Hippocampal formation (tissue), 2 donors: Measurements from ENCODE around the gene HNF4A.

ENCODE experiments used
- DNase-seq, 2 donors: peaks; one replicate each; lab custom pipeline; 2025; lab: John Stamatoyannopoulos, UW

HNF4A gene

GRCh38 chr20:44445742-44446710, 90.5 kb downstream of the HNF4A start:
- DNase-seq = no peak

GRCh38 chr20:44447827-44448419, 92.4 kb downstream of the HNF4A start:
- DNase-seq = no peak

- no peak for DNase-seq
These were observed 93.5 kb downstream of the HNF4A start for GRCh38 chr20:44448753-44449546.

DNA sequence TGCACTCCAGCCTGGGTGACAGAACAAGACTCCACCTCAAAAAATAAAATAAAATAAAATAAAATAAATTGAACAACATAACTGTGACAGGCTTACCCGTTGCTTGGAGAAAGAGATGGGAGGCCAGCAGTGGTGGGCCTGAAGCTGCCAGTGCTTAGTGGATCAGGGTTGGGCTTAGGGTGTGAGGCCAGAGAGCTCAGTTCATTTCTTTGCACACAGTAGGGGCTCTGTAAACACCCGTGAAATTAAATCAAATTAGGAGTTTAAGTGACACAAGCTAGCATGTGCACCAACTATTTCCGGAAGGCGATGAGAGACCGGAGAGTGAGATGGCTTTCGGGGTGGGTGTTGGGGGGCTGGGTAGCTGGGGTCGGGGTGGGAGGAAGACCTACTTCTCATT, 94.4 kb downstream of the HNF4A start:
- no peak for DNase-seq

GRCh38 chr20:44450281-44450889, 94.9 kb downstream of the HNF4A start:
- DNase-seq = no peak

- DNase-seq = no peak
These were observed 95.5 kb downstream of the HNF4A start for GRCh38 chr20:44450903-44451450.

- no peak for DNase-seq
These were observed 98.9 kb downstream of the HNF4A start for GRCh38 chr20:44454306-44454963.

DNA sequence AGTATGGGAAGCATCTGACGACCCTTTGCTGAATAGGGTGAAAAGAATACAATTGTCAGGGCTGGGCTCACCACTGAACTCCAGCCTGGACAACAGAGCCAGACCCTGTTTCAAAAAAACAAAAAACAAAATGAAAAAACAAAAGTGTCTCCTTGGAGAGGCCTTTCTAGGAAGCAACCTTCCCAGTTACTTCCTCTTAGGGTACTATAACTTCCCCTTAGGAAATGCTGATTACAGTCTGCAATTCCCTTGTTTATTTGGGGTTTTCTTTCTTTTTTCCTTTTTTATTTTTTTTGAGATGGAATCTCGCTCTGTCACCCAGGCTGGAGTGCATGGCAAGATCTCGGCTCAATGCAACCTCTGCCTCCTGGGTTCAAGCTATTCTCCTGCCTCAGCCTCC, 99.6 kb downstream of the HNF4A start:
- DNase-seq = no peak

DNA sequence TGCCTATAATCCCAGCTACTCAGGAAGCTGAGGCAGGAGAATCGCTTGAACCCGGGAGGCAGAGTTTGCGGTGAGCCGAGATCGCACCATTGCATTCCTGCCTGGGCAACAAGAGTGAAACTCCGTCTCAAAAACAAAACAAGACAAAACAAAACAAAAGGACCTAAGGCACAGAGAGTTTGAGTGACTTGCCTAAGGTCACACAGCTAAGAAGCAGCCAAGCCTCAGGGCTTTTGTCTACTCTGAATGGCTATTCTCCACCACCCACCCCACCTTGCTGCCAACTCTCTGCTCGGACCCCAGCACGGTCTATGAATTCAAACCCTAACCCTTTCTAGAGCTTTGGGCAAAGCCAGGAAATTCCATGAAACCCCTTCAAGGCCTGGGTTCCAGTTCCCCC, 101.1 kb downstream of the HNF4A start:
- DNase-seq = no peak

DNA sequence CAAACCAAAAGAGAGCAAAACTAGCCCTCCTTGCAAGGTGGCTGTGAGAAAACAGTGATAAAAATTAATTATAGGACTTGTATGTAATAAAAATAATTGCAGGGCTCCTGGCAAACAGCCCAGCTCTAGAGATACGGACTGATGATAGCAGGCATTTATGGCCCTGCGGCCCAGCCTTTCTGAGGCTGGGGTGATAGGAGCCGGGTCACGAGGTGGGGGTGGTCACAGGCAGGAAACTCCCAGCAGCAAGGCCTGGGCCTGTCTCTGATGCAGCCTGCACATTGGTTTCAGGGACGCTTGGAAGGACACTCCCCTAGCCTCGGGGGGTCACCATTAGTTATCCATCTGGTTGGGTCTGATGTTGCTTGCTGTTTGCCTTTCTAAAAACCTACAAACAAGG, 101.5 kb downstream of the HNF4A start:
- no peak for DNase-seq

DNA sequence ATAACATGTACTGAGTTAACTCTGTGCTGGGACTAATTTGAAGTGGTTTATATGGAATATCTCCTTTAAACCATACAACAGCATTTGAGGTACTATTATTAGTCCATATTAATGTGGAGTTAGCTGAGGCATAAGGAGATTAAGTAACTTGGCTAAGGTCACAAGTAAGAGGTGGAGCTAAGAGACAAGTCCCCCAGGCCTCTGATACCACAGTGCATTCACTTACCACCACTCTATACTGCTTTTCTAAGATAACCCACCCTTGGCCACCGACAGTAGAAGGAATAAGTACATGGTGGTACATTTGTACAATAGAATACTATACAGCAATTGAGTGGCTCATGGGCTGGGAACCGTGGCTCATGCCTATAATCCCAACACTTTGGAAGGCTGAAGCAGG, 103.8 kb downstream of the HNF4A start:
- DNase-seq = no peak

DNA sequence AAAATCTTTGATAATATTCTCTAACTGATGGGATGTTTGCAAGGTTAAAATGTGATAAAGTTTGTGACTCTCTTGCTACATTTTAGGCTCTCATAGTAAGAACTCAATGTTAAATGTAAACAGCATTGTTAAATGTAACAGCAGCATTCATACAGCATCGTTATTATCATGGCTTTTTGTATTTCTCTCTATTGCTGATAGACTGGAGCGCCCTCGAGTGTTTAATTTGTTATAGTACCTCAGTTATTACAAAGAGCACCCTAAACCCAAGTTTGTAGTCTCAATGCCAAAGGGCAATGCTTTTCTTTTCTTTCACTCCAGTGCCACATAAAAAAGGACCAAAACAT, 105.3 kb downstream of the HNF4A start:
- peak in 1 of 2 donors; percentile 47 for DNase-seq

GRCh38 chr20:44461142-44461802, 105.8 kb downstream of the HNF4A start:
- no peak for DNase-seq

DNA sequence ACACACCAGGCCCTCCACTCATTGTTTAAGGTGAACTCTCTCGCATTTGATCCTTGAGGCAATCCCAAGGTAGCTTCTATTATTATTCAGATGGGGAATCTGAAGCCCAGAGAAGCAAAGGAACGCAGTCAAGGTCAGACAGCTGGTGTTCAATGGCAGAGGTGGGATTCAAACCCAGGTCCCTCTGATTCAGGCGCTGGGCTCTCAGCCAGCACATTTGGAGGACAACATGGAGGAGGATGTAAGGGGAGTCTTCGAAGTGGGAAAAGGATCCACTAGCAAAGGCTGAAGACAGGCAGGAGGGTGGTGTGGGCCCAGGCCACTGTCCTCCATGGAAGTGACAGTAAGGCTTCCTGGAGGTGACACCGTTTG, 106.3 kb downstream of the HNF4A start:
- no peak for DNase-seq

GRCh38 chr20:44463466-44463865, 108.0 kb downstream of the HNF4A start:
- no peak for DNase-seq

DNA sequence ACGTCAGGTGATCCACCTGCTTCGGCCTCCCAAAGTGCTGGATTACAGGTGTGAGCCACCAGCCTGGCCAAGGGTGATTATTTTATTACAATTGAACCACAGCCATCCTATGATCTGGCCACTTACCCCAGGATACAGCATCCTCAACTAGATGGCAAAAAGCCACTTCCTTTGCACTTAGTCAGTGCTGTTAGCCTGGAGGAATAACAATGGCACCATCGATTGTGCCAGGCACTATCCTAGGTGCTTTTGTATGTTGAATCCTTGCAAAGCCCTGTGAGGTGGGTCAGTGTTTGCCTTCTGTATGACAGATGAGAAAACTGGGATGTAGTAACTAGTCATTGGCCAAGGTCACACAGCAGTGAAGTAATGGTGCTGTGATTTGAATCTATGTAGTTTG, 109.0 kb downstream of the HNF4A start:
- no peak for DNase-seq

DNA sequence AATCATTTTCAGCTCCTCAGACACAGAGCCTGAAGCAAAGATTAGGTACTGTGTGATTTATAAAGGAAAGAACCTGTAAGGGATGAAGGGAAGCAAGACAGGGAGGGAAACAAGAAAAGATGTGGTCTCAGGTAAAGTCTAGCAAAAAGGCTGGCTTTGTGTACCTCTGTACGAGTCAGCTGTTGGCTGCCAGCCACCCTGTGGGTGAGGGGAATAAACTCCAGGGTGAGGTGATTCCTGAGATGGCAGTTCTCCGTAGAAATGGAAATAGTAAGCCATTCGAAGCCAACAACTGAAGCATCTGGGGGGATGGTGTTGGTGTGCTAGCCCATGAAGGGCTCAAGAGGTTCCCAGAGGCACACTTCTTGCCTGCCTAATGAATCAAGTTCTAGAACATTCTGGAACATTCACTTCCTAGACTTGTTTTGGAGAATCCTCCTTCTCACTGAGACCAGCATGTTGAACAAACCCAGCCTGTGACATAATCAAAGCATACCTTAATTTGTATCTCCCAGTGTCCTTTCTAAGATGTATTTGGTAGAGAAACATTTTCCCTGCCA, 109.6 kb downstream of the HNF4A start:
- DNase-seq = no peak

DNA sequence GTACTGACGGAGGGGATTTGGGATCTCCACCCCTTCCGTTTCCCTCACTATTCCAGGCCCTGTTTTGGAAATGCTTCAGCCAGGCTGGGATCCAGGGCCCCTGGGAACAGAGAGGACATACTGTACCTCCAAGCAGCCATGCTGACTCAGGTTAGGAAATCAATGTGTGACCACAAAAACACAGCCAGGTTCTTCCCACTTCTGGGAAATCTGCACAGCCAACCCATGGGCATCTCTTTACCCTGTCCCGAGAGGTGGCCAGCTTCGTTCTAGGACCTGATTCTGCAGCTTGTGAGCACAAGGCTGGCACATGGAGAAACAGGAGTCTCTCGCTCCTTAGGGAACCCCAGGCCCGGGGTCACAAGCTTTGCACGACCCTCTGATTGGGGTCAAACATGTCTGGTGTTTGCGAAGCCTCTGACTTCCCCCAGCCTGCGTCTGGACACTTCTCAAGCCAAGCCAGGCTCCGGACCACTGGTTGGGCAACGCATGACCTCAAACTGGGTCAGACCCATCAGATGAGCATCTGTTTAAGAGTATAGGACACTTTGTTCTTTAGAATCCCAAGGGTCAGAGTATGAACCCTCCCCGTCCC, 111.9 kb downstream of the HNF4A start:
- no peak for DNase-seq

- DNase-seq = no peak
These were observed 112.7 kb downstream of the HNF4A start for GRCh38 chr20:44468044-44468782.
